Loucy (cell line): Measurements from ENCODE around the gene TPBGL.

Experiments used
- H2AFZ ChIP-seq: fragments of 200-600 bp; sonication (generic); 2 replicates; pipeline ENCODE4 v1.6.0; 2016; ENCODE audit warnings: antibody characterized with exemption, mild to moderate bottlenecking, low read length, moderate library complexity
- H3F3A ChIP-seq: fragments of 200-600 bp; 2 replicates; pipeline ENCODE4 v1.6.0; 2016; ENCODE audit warnings: antibody characterized with exemption, low read depth, mild to moderate bottlenecking
- H3K27me3 ChIP-seq: fragments of 200-600 bp; sonication (generic); 2 replicates; pipeline ENCODE4 v1.6.1; 2014; ENCODE audit warnings: low read length, mild to moderate bottlenecking; ENCODE audit not compliant: insufficient read depth, poor library complexity, severe bottlenecking
- H3K36me3 ChIP-seq: fragments of 200-600 bp; sonication (generic); 2 replicates; pipeline ENCODE4 v1.6.1; 2016; ENCODE audit warnings: low read length; ENCODE audit not compliant: insufficient read depth
- H3K4me1 ChIP-seq: fragments of 200-600 bp; sonication (generic); 2 replicates; pipeline ENCODE4 v1.5.1; 2014; ENCODE audit warnings: low read length, mild to moderate bottlenecking; ENCODE audit not compliant: insufficient read depth, poor library complexity, severe bottlenecking
- H3K4me2 ChIP-seq: fragments of 200-600 bp; sonication (generic); 2 replicates; pipeline ENCODE4 v1.6.0; 2014; ENCODE audit warnings: antibody characterized with exemption, low read length, low read depth, mild to moderate bottlenecking; ENCODE audit not compliant: poor library complexity, severe bottlenecking
- H3K4me3 ChIP-seq: fragments of 200-600 bp; sonication (generic); 2 replicates; pipeline ENCODE4 v1.5.1; 2014; ENCODE audit warnings: low read length, mild to moderate bottlenecking, mixed read lengths; ENCODE audit not compliant: poor library complexity, severe bottlenecking
- H3K79me2 ChIP-seq: fragments of 200-600 bp; sonication (generic); 2 replicates; pipeline ENCODE4 v1.6.1; 2014; ENCODE audit warnings: low read length; ENCODE audit not compliant: insufficient read depth
- H3K9ac ChIP-seq: fragments of 200-600 bp; sonication (generic); 2 replicates; pipeline ENCODE4 v1.6.0; 2014; ENCODE audit warnings: mild to moderate bottlenecking, low read depth, low read length, moderate library complexity; ENCODE audit not compliant: poor library complexity, severe bottlenecking
- H3K9me2 ChIP-seq: fragments of 200-600 bp; sonication (generic); replicated peaks from 2 replicates; pipeline ENCODE4 v1.6.1; 2016; ENCODE audit warnings: low read depth, low read length, mixed read lengths
- H3K9me3 ChIP-seq: fragments of 200-600 bp; sonication (generic); 2 replicates; pipeline ENCODE4 v1.6.1; 2014; ENCODE audit warnings: mild to moderate bottlenecking, antibody characterized with exemption, low read length, low read depth; ENCODE audit not compliant: insufficient read depth
- H4K20me1 ChIP-seq: fragments of 200-600 bp; sonication (generic); 2 replicates; pipeline ENCODE4 v1.6.0; 2014; ENCODE audit warnings: antibody characterized with exemption, low read length, mild to moderate bottlenecking; ENCODE audit not compliant: insufficient read depth, poor library complexity, severe bottlenecking
- EZH2phosphoT487 ChIP-seq: fragments of 200-600 bp; IDR thresholded peaks from 2 replicates; pipeline ENCODE4 v1.6.1; 2018; ENCODE audit warnings: antibody characterized with exemption, mild to moderate bottlenecking, moderate library complexity, borderline replicate concordance
- TF ChIP-seq, protein P1 (sequence below): fragments of 200-600 bp; sonication (generic); conservative IDR thresholded peaks from 2 replicates; pipeline ENCODE4 v1.5.1; 2014; ENCODE audit warnings: mild to moderate bottlenecking, antibody characterized with exemption, low read length

The TPBGL gene

DNA sequence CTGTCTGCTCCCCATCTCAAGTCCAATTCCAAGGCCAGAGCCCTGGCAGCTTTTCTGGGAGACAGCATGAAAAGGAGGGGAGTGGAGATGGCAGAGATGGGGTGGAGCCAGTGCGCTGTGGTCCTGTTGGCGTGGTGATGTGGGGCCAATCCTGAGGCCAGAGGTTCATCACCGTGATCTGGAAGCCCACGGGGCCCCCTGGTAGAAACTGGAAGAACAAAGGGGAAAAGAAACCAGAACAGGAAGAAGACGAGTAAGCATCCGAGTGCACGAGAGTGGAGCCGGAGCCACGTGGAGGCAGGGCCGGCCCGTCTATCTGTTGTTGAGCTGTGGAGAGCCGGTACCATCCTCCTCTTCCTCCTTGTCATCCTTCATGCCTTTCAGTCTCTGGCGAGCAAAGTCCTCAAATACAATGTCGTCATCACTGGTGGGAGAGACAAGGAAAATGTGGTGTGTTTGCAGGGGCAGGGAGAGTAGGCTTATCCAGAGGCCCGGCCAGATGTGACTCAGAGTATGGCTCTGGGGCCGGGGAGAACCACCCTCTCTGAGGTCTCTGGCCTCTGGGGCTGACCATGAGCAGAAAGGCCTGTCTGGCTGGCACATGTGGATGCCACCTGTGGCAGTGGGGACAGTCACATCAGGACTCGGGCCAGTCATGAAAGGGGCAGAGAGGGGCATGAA is 25.4 kb downstream of the TPBGL start:
- peaks cover 32% of the 10 kb centered on the region; the same call in 1 of the 2 replicates for H3K36me3 ChIP-seq
- H3K4me2 ChIP-seq, result no peak overlapping the region
- H4K20me1 ChIP-seq, result no peaks in the 10 kb centered on the region
- no peaks in the 10 kb centered on the region for H3F3A ChIP-seq
- no peaks in the 10 kb centered on the region for H3K27me3 ChIP-seq
- no peaks in the 10 kb centered on the region for H3K9me3 ChIP-seq
- H3K4me1 ChIP-seq, result peaks cover 5% of the 10 kb centered on the region
- H2AFZ ChIP-seq, result no peak overlapping the region
- H3K9me2 ChIP-seq, result no peaks in the 10 kb centered on the region
- H3K4me3 ChIP-seq, result no peak overlapping the region
- H3K79me2 ChIP-seq, result no peaks in the 10 kb centered on the region
- TF ChIP-seq, protein P1, sequence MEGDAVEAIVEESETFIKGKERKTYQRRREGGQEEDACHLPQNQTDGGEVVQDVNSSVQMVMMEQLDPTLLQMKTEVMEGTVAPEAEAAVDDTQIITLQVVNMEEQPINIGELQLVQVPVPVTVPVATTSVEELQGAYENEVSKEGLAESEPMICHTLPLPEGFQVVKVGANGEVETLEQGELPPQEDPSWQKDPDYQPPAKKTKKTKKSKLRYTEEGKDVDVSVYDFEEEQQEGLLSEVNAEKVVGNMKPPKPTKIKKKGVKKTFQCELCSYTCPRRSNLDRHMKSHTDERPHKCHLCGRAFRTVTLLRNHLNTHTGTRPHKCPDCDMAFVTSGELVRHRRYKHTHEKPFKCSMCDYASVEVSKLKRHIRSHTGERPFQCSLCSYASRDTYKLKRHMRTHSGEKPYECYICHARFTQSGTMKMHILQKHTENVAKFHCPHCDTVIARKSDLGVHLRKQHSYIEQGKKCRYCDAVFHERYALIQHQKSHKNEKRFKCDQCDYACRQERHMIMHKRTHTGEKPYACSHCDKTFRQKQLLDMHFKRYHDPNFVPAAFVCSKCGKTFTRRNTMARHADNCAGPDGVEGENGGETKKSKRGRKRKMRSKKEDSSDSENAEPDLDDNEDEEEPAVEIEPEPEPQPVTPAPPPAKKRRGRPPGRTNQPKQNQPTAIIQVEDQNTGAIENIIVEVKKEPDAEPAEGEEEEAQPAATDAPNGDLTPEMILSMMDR, result no peak
- no peak for TF ChIP-seq EZH2phosphoT487
- no peak overlapping the region for H3K9ac ChIP-seq

DNA sequence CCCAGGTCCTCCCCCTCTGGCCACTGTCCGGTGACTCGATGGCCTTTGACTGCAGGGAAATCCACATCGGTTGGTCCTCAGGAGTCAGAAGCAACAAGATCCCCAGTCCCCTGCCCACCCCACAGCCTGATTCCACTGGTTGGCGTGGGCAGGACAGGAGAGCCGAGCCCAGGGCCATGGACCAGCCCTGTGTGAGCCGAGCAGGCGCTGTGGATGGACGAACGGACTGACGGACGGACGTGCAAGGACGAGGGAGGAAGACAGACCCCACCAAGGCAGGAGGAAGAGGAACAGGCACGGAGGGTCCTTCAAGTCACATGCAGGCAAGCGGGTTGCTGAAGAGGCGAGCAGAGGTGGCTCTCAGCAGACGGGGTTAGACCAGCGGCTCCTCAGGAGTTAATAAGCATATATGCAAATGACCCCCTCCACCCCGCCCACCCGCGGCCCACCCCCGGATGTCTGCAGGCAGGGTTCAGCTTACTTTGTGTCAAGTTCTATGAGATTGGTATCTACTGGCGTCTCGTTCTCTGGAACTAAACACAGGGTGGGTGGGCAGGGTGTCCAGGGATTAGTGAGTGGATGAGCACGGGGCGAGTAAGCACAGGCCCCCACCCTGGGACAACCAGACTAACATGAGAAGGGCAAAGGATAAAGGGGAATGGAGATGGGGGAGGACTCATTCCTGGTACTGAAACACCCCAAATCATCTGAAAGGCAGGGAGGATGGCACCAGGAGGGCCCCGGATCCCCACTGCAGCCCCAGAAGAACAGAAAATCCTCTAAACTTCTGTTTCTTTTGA is 26.8 kb downstream of the TPBGL start:
- Histone ChIP-seq H3K9me2 (no peaks in the 10 kb centered on the region), H4K20me1 (no peaks in the 10 kb centered on the region), H3K79me2 (no peaks in the 10 kb centered on the region), H3K9ac (no peak overlapping the region), H3K9me3 (no peaks in the 10 kb centered on the region), H3K4me1 (peaks cover 5% of the 10 kb centered on the region), H3K27me3 (no peaks in the 10 kb centered on the region), H3F3A (no peaks in the 10 kb centered on the region), H3K36me3 (peaks cover 45% of the 10 kb centered on the region; the same call in 1 of the 2 replicates), H2AFZ (no peak overlapping the region), H3K4me2 (no peak overlapping the region), H3K4me3 (no peak overlapping the region)
- TF ChIP-seq EZH2phosphoT487, result no peak
- TF ChIP-seq, protein P1, result no peak

DNA sequence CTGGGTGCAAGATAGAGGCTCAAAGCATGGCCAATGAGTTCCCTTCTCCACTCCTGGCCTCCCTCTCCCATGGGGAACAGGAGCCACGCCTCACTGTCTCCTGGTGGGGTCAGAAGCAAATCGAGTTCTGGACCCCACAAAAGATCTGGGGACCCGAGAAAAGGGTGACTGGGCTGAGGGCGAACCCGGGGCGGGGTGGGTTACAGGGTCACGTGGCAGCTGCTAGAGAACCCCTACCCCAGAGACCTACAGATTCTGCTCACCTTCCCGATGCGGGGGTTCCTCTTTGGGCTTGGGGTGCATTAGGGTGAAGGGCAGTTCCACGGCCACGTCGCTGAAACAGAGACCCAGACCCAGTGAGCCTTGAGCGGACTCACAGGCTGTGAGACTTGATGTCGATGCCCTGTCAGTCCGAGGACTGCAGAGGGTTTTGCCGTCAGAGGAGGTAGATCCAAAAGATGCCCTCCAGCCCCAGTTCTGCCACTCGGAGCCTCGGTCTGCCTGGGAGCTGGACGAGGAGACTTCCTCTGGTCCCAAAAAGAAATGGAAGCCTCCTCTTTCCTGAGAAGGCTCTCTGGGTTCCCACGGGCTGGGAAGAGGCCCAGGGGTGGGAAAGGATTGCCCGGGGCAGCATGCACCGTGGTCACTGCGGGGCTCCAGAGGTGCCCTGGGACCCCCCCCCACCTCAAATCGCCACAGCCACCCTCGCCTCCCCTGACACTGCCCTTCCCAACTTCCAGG is 28.2 kb downstream of the TPBGL start:
- no peaks in the 10 kb centered on the region for H3F3A ChIP-seq
- no peak for TF ChIP-seq EZH2phosphoT487
- TF ChIP-seq, protein P1, result no peak
- no peak overlapping the region for H2AFZ ChIP-seq
- H3K4me2 ChIP-seq, result no peak overlapping the region
- H3K9me3 ChIP-seq, result no peaks in the 10 kb centered on the region
- no peaks in the 10 kb centered on the region for H3K9me2 ChIP-seq
- no peaks in the 10 kb centered on the region for H3K79me2 ChIP-seq
- no peaks in the 10 kb centered on the region for H4K20me1 ChIP-seq
- H3K9ac ChIP-seq, result no peak overlapping the region
- H3K4me3 ChIP-seq, result no peak overlapping the region
- peaks cover 59% of the 10 kb centered on the region; the same call in 1 of the 2 replicates for H3K36me3 ChIP-seq
- H3K27me3 ChIP-seq, result no peaks in the 10 kb centered on the region
- H3K4me1 ChIP-seq, result peaks cover 5% of the 10 kb centered on the region
